ENCODE measurements around the gene NVL. TPM values are rescaled to one million over a fixed set of nuclear protein-coding genes. Genes with fewer than 3 reads are reported as not detected.

The NVL gene
- total and polyA plus RNA-seq, 2 of the 8 experiments (the other 6 are each of a cell fraction or from before 2014, with no cell fraction given), result 22.7 to 45.8 TPM

DNA sequence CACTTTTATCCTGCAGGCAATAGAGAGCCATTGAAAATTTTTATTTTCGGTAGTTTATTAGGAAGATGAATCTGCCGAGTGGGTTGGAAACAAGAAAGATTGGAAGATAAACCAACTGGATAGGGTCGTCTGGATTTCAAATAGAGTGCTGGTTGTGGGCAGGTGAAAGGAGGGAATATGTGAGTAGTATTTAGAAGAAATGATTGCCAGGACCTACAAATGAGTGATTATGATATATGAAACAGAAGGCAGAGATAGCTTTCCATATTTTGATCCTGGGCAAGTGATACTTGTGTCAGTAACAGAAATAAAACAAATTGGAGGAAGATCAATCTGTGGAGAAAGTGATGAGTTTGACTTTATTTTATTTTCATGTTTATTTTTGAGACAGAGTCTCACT lies 29.2 kb upstream of the NVL start (continued):
- TF ChIP-seq, protein P1, sequence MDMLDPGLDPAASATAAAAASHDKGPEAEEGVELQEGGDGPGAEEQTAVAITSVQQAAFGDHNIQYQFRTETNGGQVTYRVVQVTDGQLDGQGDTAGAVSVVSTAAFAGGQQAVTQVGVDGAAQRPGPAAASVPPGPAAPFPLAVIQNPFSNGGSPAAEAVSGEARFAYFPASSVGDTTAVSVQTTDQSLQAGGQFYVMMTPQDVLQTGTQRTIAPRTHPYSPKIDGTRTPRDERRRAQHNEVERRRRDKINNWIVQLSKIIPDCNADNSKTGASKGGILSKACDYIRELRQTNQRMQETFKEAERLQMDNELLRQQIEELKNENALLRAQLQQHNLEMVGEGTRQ (IDR thresholded peaks at IDR 0.05; ENCODE audit: low read length), result no peak
- TF ChIP-seq CHD1 (IDR thresholded peaks at IDR 0.05; ENCODE audit: low read depth, low read length) (no peak), BCL11A (IDR thresholded peaks at IDR 0.05; ENCODE audit: low read depth in 2 of 2, low read length in 2 of 2) (no peak), POLR2A (IDR thresholded peaks at IDR 0.05; ENCODE audit: control extremely low read depth in 1 of 2, low read depth in 2 of 2, low read length in 2 of 2) (no peak), NANOG (IDR thresholded peaks at IDR 0.05; ENCODE audit: insufficient read depth, low read depth, low read length, poor library complexity, severe bottlenecking) (no peak)
- TF ChIP-seq, protein P2, sequence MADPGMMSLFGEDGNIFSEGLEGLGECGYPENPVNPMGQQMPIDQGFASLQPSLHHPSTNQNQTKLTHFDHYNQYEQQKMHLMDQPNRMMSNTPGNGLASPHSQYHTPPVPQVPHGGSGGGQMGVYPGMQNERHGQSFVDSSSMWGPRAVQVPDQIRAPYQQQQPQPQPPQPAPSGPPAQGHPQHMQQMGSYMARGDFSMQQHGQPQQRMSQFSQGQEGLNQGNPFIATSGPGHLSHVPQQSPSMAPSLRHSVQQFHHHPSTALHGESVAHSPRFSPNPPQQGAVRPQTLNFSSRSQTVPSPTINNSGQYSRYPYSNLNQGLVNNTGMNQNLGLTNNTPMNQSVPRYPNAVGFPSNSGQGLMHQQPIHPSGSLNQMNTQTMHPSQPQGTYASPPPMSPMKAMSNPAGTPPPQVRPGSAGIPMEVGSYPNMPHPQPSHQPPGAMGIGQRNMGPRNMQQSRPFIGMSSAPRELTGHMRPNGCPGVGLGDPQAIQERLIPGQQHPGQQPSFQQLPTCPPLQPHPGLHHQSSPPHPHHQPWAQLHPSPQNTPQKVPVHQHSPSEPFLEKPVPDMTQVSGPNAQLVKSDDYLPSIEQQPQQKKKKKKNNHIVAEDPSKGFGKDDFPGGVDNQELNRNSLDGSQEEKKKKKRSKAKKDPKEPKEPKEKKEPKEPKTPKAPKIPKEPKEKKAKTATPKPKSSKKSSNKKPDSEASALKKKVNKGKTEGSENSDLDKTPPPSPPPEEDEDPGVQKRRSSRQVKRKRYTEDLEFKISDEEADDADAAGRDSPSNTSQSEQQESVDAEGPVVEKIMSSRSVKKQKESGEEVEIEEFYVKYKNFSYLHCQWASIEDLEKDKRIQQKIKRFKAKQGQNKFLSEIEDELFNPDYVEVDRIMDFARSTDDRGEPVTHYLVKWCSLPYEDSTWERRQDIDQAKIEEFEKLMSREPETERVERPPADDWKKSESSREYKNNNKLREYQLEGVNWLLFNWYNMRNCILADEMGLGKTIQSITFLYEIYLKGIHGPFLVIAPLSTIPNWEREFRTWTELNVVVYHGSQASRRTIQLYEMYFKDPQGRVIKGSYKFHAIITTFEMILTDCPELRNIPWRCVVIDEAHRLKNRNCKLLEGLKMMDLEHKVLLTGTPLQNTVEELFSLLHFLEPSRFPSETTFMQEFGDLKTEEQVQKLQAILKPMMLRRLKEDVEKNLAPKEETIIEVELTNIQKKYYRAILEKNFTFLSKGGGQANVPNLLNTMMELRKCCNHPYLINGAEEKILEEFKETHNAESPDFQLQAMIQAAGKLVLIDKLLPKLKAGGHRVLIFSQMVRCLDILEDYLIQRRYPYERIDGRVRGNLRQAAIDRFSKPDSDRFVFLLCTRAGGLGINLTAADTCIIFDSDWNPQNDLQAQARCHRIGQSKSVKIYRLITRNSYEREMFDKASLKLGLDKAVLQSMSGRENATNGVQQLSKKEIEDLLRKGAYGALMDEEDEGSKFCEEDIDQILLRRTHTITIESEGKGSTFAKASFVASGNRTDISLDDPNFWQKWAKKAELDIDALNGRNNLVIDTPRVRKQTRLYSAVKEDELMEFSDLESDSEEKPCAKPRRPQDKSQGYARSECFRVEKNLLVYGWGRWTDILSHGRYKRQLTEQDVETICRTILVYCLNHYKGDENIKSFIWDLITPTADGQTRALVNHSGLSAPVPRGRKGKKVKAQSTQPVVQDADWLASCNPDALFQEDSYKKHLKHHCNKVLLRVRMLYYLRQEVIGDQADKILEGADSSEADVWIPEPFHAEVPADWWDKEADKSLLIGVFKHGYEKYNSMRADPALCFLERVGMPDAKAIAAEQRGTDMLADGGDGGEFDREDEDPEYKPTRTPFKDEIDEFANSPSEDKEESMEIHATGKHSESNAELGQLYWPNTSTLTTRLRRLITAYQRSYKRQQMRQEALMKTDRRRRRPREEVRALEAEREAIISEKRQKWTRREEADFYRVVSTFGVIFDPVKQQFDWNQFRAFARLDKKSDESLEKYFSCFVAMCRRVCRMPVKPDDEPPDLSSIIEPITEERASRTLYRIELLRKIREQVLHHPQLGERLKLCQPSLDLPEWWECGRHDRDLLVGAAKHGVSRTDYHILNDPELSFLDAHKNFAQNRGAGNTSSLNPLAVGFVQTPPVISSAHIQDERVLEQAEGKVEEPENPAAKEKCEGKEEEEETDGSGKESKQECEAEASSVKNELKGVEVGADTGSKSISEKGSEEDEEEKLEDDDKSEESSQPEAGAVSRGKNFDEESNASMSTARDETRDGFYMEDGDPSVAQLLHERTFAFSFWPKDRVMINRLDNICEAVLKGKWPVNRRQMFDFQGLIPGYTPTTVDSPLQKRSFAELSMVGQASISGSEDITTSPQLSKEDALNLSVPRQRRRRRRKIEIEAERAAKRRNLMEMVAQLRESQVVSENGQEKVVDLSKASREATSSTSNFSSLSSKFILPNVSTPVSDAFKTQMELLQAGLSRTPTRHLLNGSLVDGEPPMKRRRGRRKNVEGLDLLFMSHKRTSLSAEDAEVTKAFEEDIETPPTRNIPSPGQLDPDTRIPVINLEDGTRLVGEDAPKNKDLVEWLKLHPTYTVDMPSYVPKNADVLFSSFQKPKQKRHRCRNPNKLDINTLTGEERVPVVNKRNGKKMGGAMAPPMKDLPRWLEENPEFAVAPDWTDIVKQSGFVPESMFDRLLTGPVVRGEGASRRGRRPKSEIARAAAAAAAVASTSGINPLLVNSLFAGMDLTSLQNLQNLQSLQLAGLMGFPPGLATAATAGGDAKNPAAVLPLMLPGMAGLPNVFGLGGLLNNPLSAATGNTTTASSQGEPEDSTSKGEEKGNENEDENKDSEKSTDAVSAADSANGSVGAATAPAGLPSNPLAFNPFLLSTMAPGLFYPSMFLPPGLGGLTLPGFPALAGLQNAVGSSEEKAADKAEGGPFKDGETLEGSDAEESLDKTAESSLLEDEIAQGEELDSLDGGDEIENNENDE (IDR thresholded peaks at IDR 0.05; ENCODE audit: insufficient replicate concordance, low read length), result no peak

Data from H1 (cell line).